HEK293 (cell line): ENCODE measurements around the gene ASB6.

Source experiments
- BCL11A ChIP-seq: fragments of 450-650 bp; formaldehyde crosslinking; IDR thresholded peaks from 2 replicates; pipeline ENCODE4 v1.5.1; 2016; ENCODE audit warnings: low read depth, missing biosample characterization, missing genetic modification characterization
- EGR2 ChIP-seq: fragments of 450-650 bp; formaldehyde crosslinking; IDR thresholded peaks from 2 replicates; pipeline ENCODE4 v1.5.1; 2016; ENCODE audit warnings: low read depth, missing biosample characterization, missing genetic modification characterization
- MYNN ChIP-seq: fragments of 450-650 bp; formaldehyde crosslinking; IDR thresholded peaks from 2 replicates; pipeline ENCODE4 v1.5.1; 2016; ENCODE audit warnings: missing biosample characterization, missing genetic modification characterization, borderline replicate concordance
- ZNF132 ChIP-seq: fragments of 450-650 bp; formaldehyde crosslinking; IDR thresholded peaks from 2 replicates; pipeline ENCODE4 v1.5.1; 2017; ENCODE audit warnings: missing biosample characterization, missing genetic modification characterization, borderline replicate concordance
- ZNF239 ChIP-seq: fragments of 450-650 bp; formaldehyde crosslinking; IDR thresholded peaks from 2 replicates; pipeline ENCODE4 v1.5.1; 2016; ENCODE audit warnings: missing biosample characterization, missing genetic modification characterization
- ZNF292 ChIP-seq: fragments of 450-650 bp; formaldehyde crosslinking; IDR thresholded peaks from 2 replicates; pipeline ENCODE4 v1.5.1; 2016; ENCODE audit warnings: low read depth, missing biosample characterization, missing genetic modification characterization, borderline replicate concordance
- ZNF473 ChIP-seq: fragments of 450-650 bp; formaldehyde crosslinking; IDR thresholded peaks from 2 replicates; pipeline ENCODE4 v1.5.1; 2017; ENCODE audit warnings: missing biosample characterization, missing genetic modification characterization
- ZNF501 ChIP-seq: fragments of 450-650 bp; formaldehyde crosslinking; IDR thresholded peaks from 2 replicates; pipeline ENCODE4 v1.5.1; 2016; ENCODE audit warnings: missing biosample characterization, missing genetic modification characterization
- ZNF521 ChIP-seq: fragments of 450-650 bp; formaldehyde crosslinking; IDR thresholded peaks from 2 replicates; pipeline ENCODE4 v1.5.1; 2017; ENCODE audit warnings: missing biosample characterization, mild to moderate bottlenecking, missing genetic modification characterization
- ZNF560 ChIP-seq: fragments of 450-650 bp; formaldehyde crosslinking; IDR thresholded peaks from 2 replicates; pipeline ENCODE4 v1.5.1; 2017; ENCODE audit warnings: missing biosample characterization, missing genetic modification characterization, borderline replicate concordance
- ZNF610 ChIP-seq: fragments of 450-650 bp; formaldehyde crosslinking; IDR thresholded peaks from 2 replicates; pipeline ENCODE4 v1.5.1; 2016; ENCODE audit warnings: missing biosample characterization, missing genetic modification characterization, borderline replicate concordance
- ZNF623 ChIP-seq: fragments of 450-650 bp; formaldehyde crosslinking; IDR thresholded peaks from 2 replicates; pipeline ENCODE4 v1.5.1; 2016; ENCODE audit warnings: missing biosample characterization, missing genetic modification characterization
- ZNF677 ChIP-seq: fragments of 450-650 bp; IDR thresholded peaks from 2 replicates; pipeline ENCODE4 v1.5.0; 2018; ENCODE audit warnings: missing biosample characterization, mild to moderate bottlenecking, missing genetic modification characterization, moderate library complexity
- ZSCAN30 ChIP-seq: fragments of 450-650 bp; IDR thresholded peaks from 2 replicates; pipeline ENCODE4 v1.5.1; 2018; ENCODE audit warnings: missing biosample characterization, mild to moderate bottlenecking, missing genetic modification characterization, moderate library complexity
- TF ChIP-seq, protein P1 (sequence below): fragments of 450-650 bp; formaldehyde crosslinking; IDR thresholded peaks from 2 replicates; pipeline ENCODE4 v1.5.1; 2016; ENCODE audit warnings: missing biosample characterization, missing genetic modification characterization
- TF ChIP-seq, protein P2 (sequence below): fragments of 450-650 bp; formaldehyde crosslinking; IDR thresholded peaks from 2 replicates; pipeline ENCODE4 v1.5.1; 2016; ENCODE audit warnings: missing biosample characterization, missing genetic modification characterization, borderline replicate concordance
- TF ChIP-seq, protein P3 (sequence below): fragments of 450-650 bp; formaldehyde crosslinking; IDR thresholded peaks from 2 replicates; pipeline ENCODE4 v1.5.1; 2016; ENCODE audit warnings: missing biosample characterization, missing genetic modification characterization, low read depth
- TF ChIP-seq, protein P4 (sequence below): fragments of 450-650 bp; formaldehyde crosslinking; IDR thresholded peaks from 2 replicates; pipeline ENCODE4 v1.5.1; 2017; ENCODE audit warnings: missing biosample characterization, missing genetic modification characterization
- TF ChIP-seq, protein P5 (sequence below): fragments of 450-650 bp; formaldehyde crosslinking; conservative IDR thresholded peaks from 2 replicates; pipeline ENCODE4 v1.5.1; 2016; ENCODE audit warnings: low read depth, missing biosample characterization, missing genetic modification characterization
- TF ChIP-seq, protein P6 (sequence below): fragments of 450-650 bp; formaldehyde crosslinking; IDR thresholded peaks from 2 replicates; pipeline ENCODE4 v1.5.1; 2016; ENCODE audit warnings: missing biosample characterization, missing genetic modification characterization
- TF ChIP-seq, protein P7 (sequence below): fragments of 450-650 bp; formaldehyde crosslinking; IDR thresholded peaks from 2 replicates; pipeline ENCODE4 v1.5.1; 2017; ENCODE audit warnings: missing biosample characterization, missing genetic modification characterization

ASB6 gene

DNA sequence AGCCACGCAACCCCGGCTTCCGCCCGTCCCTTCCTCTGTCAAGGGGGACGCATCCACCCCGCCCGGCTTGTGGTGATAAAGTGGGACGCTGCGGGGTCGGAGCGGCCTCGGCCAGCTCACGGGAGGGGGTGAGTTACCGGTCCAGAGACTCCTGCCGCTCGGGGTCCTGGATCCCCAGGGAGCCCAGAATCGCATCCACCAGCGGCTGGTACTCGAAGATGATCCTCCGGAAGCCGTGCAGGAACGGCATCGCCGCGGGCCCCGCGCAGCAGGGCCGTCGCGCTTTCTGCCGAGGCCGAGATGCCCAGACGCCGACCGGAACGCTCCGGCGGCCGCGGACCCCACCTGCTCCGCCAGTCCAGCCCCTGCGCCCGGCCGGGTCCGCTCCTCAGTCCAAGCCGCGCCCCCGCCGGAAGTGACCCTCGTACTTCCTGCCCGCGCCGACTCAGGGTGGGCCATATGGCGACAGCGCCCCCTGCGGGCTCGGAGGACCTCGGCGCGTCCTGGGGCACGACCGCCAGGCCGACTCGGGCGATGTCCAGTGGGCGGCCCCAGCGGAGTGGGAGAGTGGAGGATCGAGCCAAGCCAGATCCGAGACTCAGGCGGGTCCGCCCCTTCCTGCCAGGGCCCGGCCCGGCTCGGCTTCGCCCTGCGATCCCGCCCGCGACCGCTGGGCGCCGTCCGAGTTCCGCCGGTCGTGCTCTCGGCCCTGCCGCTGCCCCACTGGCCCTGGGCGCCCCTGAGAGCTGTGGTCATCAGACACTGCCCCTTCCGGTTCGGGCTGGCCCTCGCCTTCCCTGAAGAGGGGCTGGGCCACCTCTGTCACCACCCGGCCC lies at the start of gene ASB6 (continued):
- TF ChIP-seq EGR2 (peak; percentile 86), ZNF677 (tag by site-specific recombination) (no peak), ZNF560 (tag by site-specific recombination) (no peak), ZNF239 (no peak), ZNF623 (tag by site-specific recombination) (no peak), ZNF132 (tag by site-specific recombination) (no peak), MYNN (tag by site-specific recombination) (no peak), ZSCAN30 (tag by site-specific recombination) (peak; percentile 91), ZNF610 (0 out of 2 replicates have a peak, but pooled peaks have one; percentile 39), ZNF501 (peak; percentile 79; the same call in 1 of the 2 replicates), BCL11A (peak; percentile 95), ZNF473 (tag by site-specific recombination) (no peak), ZNF292 (no peak), ZNF521 (tag by site-specific recombination) (no peak)
- TF ChIP-seq, protein P1, sequence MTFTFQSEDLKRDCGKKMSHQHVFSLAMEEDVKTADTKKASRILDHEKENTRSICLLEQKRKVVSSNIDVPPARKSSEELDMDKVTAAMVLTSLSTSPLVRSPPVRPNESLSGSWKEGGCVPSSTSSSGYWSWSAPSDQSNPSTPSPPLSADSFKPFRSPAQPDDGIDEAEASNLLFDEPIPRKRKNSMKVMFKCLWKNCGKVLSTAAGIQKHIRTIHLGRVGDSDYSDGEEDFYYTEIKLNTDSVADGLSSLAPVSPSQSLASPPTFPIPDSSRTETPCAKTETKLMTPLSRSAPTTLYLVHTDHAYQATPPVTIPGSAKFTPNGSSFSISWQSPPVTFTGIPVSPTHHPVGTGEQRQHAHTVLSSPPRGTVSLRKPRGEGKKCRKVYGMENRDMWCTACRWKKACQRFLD (tag by site-specific recombination): no peak
- TF ChIP-seq, protein P2, sequence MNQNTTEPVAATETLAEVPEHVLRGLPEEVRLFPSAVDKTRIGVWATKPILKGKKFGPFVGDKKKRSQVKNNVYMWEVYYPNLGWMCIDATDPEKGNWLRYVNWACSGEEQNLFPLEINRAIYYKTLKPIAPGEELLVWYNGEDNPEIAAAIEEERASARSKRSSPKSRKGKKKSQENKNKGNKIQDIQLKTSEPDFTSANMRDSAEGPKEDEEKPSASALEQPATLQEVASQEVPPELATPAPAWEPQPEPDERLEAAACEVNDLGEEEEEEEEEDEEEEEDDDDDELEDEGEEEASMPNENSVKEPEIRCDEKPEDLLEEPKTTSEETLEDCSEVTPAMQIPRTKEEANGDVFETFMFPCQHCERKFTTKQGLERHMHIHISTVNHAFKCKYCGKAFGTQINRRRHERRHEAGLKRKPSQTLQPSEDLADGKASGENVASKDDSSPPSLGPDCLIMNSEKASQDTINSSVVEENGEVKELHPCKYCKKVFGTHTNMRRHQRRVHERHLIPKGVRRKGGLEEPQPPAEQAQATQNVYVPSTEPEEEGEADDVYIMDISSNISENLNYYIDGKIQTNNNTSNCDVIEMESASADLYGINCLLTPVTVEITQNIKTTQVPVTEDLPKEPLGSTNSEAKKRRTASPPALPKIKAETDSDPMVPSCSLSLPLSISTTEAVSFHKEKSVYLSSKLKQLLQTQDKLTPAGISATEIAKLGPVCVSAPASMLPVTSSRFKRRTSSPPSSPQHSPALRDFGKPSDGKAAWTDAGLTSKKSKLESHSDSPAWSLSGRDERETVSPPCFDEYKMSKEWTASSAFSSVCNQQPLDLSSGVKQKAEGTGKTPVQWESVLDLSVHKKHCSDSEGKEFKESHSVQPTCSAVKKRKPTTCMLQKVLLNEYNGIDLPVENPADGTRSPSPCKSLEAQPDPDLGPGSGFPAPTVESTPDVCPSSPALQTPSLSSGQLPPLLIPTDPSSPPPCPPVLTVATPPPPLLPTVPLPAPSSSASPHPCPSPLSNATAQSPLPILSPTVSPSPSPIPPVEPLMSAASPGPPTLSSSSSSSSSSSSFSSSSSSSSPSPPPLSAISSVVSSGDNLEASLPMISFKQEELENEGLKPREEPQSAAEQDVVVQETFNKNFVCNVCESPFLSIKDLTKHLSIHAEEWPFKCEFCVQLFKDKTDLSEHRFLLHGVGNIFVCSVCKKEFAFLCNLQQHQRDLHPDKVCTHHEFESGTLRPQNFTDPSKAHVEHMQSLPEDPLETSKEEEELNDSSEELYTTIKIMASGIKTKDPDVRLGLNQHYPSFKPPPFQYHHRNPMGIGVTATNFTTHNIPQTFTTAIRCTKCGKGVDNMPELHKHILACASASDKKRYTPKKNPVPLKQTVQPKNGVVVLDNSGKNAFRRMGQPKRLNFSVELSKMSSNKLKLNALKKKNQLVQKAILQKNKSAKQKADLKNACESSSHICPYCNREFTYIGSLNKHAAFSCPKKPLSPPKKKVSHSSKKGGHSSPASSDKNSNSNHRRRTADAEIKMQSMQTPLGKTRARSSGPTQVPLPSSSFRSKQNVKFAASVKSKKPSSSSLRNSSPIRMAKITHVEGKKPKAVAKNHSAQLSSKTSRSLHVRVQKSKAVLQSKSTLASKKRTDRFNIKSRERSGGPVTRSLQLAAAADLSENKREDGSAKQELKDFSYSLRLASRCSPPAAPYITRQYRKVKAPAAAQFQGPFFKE (tag by site-specific recombination): no peak
- TF ChIP-seq, protein P3, sequence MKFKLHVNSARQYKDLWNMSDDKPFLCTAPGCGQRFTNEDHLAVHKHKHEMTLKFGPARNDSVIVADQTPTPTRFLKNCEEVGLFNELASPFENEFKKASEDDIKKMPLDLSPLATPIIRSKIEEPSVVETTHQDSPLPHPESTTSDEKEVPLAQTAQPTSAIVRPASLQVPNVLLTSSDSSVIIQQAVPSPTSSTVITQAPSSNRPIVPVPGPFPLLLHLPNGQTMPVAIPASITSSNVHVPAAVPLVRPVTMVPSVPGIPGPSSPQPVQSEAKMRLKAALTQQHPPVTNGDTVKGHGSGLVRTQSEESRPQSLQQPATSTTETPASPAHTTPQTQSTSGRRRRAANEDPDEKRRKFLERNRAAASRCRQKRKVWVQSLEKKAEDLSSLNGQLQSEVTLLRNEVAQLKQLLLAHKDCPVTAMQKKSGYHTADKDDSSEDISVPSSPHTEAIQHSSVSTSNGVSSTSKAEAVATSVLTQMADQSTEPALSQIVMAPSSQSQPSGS (tag by site-specific recombination): no peak
- TF ChIP-seq, protein P4, sequence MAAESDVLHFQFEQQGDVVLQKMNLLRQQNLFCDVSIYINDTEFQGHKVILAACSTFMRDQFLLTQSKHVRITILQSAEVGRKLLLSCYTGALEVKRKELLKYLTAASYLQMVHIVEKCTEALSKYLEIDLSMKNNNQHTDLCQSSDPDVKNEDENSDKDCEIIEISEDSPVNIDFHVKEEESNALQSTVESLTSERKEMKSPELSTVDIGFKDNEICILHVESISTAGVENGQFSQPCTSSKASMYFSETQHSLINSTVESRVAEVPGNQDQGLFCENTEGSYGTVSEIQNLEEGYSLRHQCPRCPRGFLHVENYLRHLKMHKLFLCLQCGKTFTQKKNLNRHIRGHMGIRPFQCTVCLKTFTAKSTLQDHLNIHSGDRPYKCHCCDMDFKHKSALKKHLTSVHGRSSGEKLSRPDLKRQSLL (tag by site-specific recombination): 0 out of 2 replicates have a peak, but pooled peaks have one; percentile 54
- TF ChIP-seq, protein P5, sequence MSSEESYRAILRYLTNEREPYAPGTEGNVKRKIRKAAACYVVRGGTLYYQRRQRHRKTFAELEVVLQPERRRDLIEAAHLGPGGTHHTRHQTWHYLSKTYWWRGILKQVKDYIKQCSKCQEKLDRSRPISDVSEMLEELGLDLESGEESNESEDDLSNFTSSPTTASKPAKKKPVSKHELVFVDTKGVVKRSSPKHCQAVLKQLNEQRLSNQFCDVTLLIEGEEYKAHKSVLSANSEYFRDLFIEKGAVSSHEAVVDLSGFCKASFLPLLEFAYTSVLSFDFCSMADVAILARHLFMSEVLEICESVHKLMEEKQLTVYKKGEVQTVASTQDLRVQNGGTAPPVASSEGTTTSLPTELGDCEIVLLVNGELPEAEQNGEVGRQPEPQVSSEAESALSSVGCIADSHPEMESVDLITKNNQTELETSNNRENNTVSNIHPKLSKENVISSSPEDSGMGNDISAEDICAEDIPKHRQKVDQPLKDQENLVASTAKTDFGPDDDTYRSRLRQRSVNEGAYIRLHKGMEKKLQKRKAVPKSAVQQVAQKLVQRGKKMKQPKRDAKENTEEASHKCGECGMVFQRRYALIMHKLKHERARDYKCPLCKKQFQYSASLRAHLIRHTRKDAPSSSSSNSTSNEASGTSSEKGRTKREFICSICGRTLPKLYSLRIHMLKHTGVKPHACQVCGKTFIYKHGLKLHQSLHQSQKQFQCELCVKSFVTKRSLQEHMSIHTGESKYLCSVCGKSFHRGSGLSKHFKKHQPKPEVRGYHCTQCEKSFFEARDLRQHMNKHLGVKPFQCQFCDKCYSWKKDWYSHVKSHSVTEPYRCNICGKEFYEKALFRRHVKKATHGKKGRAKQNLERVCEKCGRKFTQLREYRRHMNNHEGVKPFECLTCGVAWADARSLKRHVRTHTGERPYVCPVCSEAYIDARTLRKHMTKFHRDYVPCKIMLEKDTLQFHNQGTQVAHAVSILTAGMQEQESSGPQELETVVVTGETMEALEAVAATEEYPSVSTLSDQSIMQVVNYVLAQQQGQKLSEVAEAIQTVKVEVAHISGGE (tag by site-specific recombination): peak; percentile 97
- TF ChIP-seq, protein P6, sequence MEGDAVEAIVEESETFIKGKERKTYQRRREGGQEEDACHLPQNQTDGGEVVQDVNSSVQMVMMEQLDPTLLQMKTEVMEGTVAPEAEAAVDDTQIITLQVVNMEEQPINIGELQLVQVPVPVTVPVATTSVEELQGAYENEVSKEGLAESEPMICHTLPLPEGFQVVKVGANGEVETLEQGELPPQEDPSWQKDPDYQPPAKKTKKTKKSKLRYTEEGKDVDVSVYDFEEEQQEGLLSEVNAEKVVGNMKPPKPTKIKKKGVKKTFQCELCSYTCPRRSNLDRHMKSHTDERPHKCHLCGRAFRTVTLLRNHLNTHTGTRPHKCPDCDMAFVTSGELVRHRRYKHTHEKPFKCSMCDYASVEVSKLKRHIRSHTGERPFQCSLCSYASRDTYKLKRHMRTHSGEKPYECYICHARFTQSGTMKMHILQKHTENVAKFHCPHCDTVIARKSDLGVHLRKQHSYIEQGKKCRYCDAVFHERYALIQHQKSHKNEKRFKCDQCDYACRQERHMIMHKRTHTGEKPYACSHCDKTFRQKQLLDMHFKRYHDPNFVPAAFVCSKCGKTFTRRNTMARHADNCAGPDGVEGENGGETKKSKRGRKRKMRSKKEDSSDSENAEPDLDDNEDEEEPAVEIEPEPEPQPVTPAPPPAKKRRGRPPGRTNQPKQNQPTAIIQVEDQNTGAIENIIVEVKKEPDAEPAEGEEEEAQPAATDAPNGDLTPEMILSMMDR (tag by site-specific recombination): peak; percentile 100
- TF ChIP-seq, protein P7, sequence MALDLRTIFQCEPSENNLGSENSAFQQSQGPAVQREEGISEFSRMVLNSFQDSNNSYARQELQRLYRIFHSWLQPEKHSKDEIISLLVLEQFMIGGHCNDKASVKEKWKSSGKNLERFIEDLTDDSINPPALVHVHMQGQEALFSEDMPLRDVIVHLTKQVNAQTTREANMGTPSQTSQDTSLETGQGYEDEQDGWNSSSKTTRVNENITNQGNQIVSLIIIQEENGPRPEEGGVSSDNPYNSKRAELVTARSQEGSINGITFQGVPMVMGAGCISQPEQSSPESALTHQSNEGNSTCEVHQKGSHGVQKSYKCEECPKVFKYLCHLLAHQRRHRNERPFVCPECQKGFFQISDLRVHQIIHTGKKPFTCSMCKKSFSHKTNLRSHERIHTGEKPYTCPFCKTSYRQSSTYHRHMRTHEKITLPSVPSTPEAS (tag by site-specific recombination): no peak
